ENCODE results near the gene CDT1. TPM values are rescaled to one million over a fixed set of nuclear protein-coding genes. Genes with fewer than 3 reads are reported as not detected.
A peak's percentile ranks its signal among the peaks of the same experiment; 100 is the strongest.
"Not testable (repeated sequence)": the region's sequence is repeated elsewhere in the genome, so short reads cannot be mapped to it uniquely, and the experiment has no call there.

CDT1 gene
- total and polyA plus RNA-seq, 4 donors, result 0.05 to 1.5 (median 0.94) TPM

GRCh38 chr16:88766975-88767374, 36.6 kb upstream of the CDT1 start:
- Histone ChIP-seq H3K27ac (ENCODE audit: low read depth in 1 of 2, low read length in 2 of 2) (no peak overlapping the region), H3K36me3 (ENCODE audit: control insufficient read depth in 1 of 2, insufficient read depth in 2 of 2, low read length in 1 of 2) (no peaks in the 10 kb centered on the region), H3K9me3 (ENCODE audit: control insufficient read depth, low read length) (no peaks in the 10 kb centered on the region), H3K4me1 (ENCODE audit: control insufficient read depth in 1 of 2, insufficient read depth in 2 of 2, low read length in 2 of 2) (no peaks in the 10 kb centered on the region), H3K27me3 (ENCODE audit: control insufficient read depth in 1 of 2, insufficient read depth in 2 of 2, low read length in 1 of 2) (no peaks in the 10 kb centered on the region), H3K4me3 (ENCODE audit: low read length in 2 of 2) (no peak overlapping the region)
- 85 to 89% methylated on average over 11 of the region's 11 CpGs for WGBS, 2 donors
- intact Hi-C loops (cut with DNase I), result no loop called here
- ATAC-seq (ENCODE audit: low FRiP score) (no peak), DNase-seq (no peak)

GRCh38 chr16:88767546-88768070, 36.0 kb upstream of the CDT1 start:
- ATAC-seq (ENCODE audit: low FRiP score) (no peak), DNase-seq (no peak)
- Histone ChIP-seq H3K27me3 (ENCODE audit: control insufficient read depth in 1 of 2, insufficient read depth in 2 of 2, low read length in 1 of 2) (no peaks in the 10 kb centered on the region), H3K9me3 (ENCODE audit: control insufficient read depth, low read length) (no peaks in the 10 kb centered on the region), H3K4me1 (ENCODE audit: control insufficient read depth in 1 of 2, insufficient read depth in 2 of 2, low read length in 2 of 2) (no peaks in the 10 kb centered on the region), H3K4me3 (ENCODE audit: low read length in 2 of 2) (no peak overlapping the region), H3K36me3 (ENCODE audit: control insufficient read depth in 1 of 2, insufficient read depth in 2 of 2, low read length in 1 of 2) (no peaks in the 10 kb centered on the region), H3K27ac (ENCODE audit: low read depth in 1 of 2, low read length in 2 of 2) (no peak overlapping the region)
- WGBS, 2 donors, result 63 to 77% methylated on average over 12 of the region's 12 CpGs
- intact Hi-C loops (cut with DNase I), result no loop called here

DNA sequence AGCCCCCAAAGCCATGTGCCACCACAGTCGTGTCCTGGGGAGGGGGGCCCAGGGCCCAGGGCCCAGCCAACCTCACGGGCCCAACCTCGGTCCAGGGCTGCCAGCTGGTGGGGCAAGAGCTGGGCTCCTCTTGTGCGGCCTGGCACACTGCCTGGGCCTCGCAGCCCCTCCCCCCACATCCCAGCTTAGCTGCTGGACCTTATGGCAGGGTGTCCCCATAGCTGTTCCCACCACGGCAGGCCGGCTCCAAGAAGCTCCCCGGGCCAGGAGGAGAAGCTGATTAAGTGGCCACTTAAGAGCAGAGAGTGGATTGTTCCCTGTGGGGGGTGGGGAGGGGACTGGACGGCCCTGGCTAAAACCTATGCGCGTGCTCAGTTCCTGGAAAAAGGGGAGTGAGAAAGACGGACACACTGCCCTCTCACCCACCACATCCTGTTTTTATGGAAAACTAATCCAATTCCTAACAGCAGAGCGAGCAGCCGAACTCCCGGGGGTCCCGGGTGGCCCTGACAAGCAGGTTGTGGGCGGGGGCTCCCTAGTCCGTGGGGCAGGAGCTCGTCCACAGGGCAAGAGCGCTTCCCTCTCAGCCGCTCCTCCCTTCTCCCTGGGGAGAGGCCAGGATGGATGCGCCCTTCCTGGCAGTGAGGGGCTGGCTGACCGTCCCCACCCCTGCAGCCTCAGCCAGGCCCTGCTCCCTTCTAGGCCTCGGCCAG, 35.4 kb upstream of the CDT1 start:
- peak; percentile 45 for ATAC-seq (ENCODE audit: low FRiP score)
- no peak overlapping the region for H3K4me3 ChIP-seq (ENCODE audit: low read length in 2 of 2)
- intact Hi-C loops (cut with DNase I), result no loop called here
- no peaks in the 10 kb centered on the region for H3K36me3 ChIP-seq (ENCODE audit: control insufficient read depth in 1 of 2, insufficient read depth in 2 of 2, low read length in 1 of 2)
- WGBS, 2 donors, result 18 to 26% methylated on average over 24 of the region's 24 CpGs
- no peak overlapping the region for H3K27ac ChIP-seq (ENCODE audit: low read depth in 1 of 2, low read length in 2 of 2)
- H3K27me3 ChIP-seq (ENCODE audit: control insufficient read depth in 1 of 2, insufficient read depth in 2 of 2, low read length in 1 of 2), result no peaks in the 10 kb centered on the region
- H3K9me3 ChIP-seq (ENCODE audit: control insufficient read depth, low read length), result no peaks in the 10 kb centered on the region
- DNase-seq, result peak; percentile 72 to 86
- no peaks in the 10 kb centered on the region for H3K4me1 ChIP-seq (ENCODE audit: control insufficient read depth in 1 of 2, insufficient read depth in 2 of 2, low read length in 2 of 2)

- intact Hi-C loops (cut with DNase I), result no loop called here
- Histone ChIP-seq H3K27me3 (ENCODE audit: control insufficient read depth in 1 of 2, insufficient read depth in 2 of 2, low read length in 1 of 2) (no peaks in the 10 kb centered on the region), H3K4me3 (ENCODE audit: low read length in 2 of 2) (no peak overlapping the region), H3K27ac (ENCODE audit: low read depth in 1 of 2, low read length in 2 of 2) (no peak overlapping the region), H3K4me1 (ENCODE audit: control insufficient read depth in 1 of 2, insufficient read depth in 2 of 2, low read length in 2 of 2) (no peaks in the 10 kb centered on the region), H3K36me3 (ENCODE audit: control insufficient read depth in 1 of 2, insufficient read depth in 2 of 2, low read length in 1 of 2) (no peaks in the 10 kb centered on the region), H3K9me3 (ENCODE audit: control insufficient read depth, low read length) (no peaks in the 10 kb centered on the region)
- 80 to 81% methylated on average over 30 of the region's 30 CpGs for WGBS, 2 donors
- ATAC-seq (ENCODE audit: low FRiP score) (no peak), DNase-seq (no peak)
Measured at GRCh38 chr16:88769617-88770460, 33.8 kb upstream of the CDT1 start.

GRCh38 chr16:88770461-88771293, 32.9 kb upstream of the CDT1 start:
- Histone ChIP-seq H3K4me3 (ENCODE audit: low read length in 2 of 2) (no peak overlapping the region), H3K4me1 (ENCODE audit: control insufficient read depth in 1 of 2, insufficient read depth in 2 of 2, low read length in 2 of 2) (no peaks in the 10 kb centered on the region), H3K27ac (ENCODE audit: low read depth in 1 of 2, low read length in 2 of 2) (no peak overlapping the region), H3K36me3 (ENCODE audit: control insufficient read depth in 1 of 2, insufficient read depth in 2 of 2, low read length in 1 of 2) (no peaks in the 10 kb centered on the region), H3K9me3 (ENCODE audit: control insufficient read depth, low read length) (no peaks in the 10 kb centered on the region), H3K27me3 (ENCODE audit: control insufficient read depth in 1 of 2, insufficient read depth in 2 of 2, low read length in 1 of 2) (no peaks in the 10 kb centered on the region)
- DNase-seq (no peak), ATAC-seq (ENCODE audit: low FRiP score) (no peak)
- intact Hi-C loops (cut with DNase I), result no loop called here
- WGBS, 2 donors, result 62 to 67% methylated on average over 32 to 41 of the region's 41 CpGs

DNA sequence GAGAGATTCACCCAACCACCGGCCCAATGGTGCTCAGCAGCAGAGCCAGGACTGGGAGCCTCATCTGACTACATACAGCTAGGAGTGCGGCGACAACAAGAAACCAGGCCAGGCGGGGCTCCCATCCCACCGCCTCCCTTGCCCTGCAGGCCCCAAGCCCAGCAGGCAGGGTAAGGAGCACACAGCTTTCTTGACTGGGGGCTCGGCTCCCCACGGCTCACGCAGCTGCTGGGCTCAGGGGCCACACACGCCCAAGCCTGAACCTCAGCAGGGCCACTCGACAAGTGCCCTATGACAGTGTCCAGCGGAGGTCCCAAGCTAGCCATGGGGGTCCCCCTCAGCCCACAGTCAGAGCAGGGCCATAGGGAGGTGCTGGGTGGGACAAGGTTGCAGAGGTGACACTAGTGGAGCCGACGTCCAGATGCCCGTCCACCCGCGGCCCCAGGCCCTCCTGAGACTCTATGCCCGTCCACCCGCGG, 32.3 kb upstream of the CDT1 start:
- Histone ChIP-seq H3K27ac (ENCODE audit: low read depth in 1 of 2, low read length in 2 of 2) (no peak overlapping the region), H3K9me3 (ENCODE audit: control insufficient read depth, low read length) (no peaks in the 10 kb centered on the region), H3K4me1 (ENCODE audit: control insufficient read depth in 1 of 2, insufficient read depth in 2 of 2, low read length in 2 of 2) (no peaks in the 10 kb centered on the region), H3K27me3 (ENCODE audit: control insufficient read depth in 1 of 2, insufficient read depth in 2 of 2, low read length in 1 of 2) (no peaks in the 10 kb centered on the region), H3K36me3 (ENCODE audit: control insufficient read depth in 1 of 2, insufficient read depth in 2 of 2, low read length in 1 of 2) (no peaks in the 10 kb centered on the region), H3K4me3 (ENCODE audit: low read length in 2 of 2) (no peak overlapping the region)
- intact Hi-C loops (cut with DNase I), result no loop called here
- no peak for ATAC-seq (ENCODE audit: low FRiP score)
- WGBS, 2 donors, result 90 to 91% methylated on average over 19 of the region's 19 CpGs
- no peak for DNase-seq

DNA sequence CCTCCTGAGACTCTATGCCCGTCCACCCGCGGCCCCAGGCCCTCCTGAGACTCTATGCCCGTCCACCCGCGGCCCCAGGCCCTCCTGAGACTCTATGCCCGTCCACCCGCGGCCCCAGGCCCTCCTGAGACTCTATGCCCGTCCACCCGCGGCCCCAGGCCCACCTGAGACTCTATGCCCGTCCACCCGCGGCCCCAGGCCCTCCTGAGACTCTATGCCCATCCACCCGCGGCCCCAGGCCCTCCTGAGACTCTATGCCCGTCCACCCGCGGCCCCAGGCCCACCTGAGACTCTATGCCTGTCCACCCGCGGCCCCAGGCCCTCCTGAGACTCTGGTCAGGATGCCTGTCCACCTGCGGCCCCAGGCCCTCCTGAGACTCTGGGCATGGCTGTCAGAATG, 31.8 kb upstream of the CDT1 start:
- H3K4me3 ChIP-seq (ENCODE audit: low read length in 2 of 2); intact Hi-C loops (cut with DNase I); DNase-seq; H3K27me3 ChIP-seq (ENCODE audit: control insufficient read depth in 1 of 2, insufficient read depth in 2 of 2, low read length in 1 of 2); H3K4me1 ChIP-seq (ENCODE audit: control insufficient read depth in 1 of 2, insufficient read depth in 2 of 2, low read length in 2 of 2); ATAC-seq (ENCODE audit: low FRiP score); H3K27ac ChIP-seq (ENCODE audit: low read depth in 1 of 2, low read length in 2 of 2); H3K9me3 ChIP-seq (ENCODE audit: control insufficient read depth, low read length); H3K36me3 ChIP-seq (ENCODE audit: control insufficient read depth in 1 of 2, insufficient read depth in 2 of 2, low read length in 1 of 2): not testable (repeated sequence)
- 97 to 98% methylated on average over 11 to 18 of the region's 23 CpGs for WGBS, 2 donors

All from aorta (tissue), 5 donors.